Thymus (tissue), 11 donors: ENCODE results near the gene TFG. TPM values are rescaled to one million over a fixed set of nuclear protein-coding genes. Genes with fewer than 3 reads are reported as not detected.

Source experiments
- DNase-seq, 9 donors: peaks; one replicate each; pipeline ENCODE4 v3.0.0-alpha.2; 2013; ENCODE audit warnings: low spot score in 9 of 9, low read depth in 6 of 9, missing footprints in 1 of 9
- H3K27ac ChIP-seq, 2 donors: one replicate each; pipeline ENCODE4 v1.5.1; 2013; ENCODE audit warnings: control low read depth in 1 of 2, low read depth in 1 of 2, low read length in 1 of 2, mild to moderate bottlenecking in 1 of 2, moderate library complexity in 1 of 2
- H3K27me3 ChIP-seq, 2 donors: one replicate each; pipeline ENCODE4 v1.5.1; 2013; ENCODE audit warnings: low read length in 1 of 2; ENCODE audit not compliant: control insufficient read depth in 2 of 2, insufficient read depth in 1 of 2
- H3K36me3 ChIP-seq, 2 donors: one replicate each; pipeline ENCODE4 v1.5.1; 2013; ENCODE audit warnings: low read length in 1 of 2, mild to moderate bottlenecking in 1 of 2, moderate library complexity in 1 of 2; ENCODE audit not compliant: control insufficient read depth in 2 of 2, insufficient read depth in 2 of 2
- H3K4me1 ChIP-seq, 2 donors: one replicate each; pipeline ENCODE4 v1.5.1; 2013; ENCODE audit warnings: low read length in 2 of 2; ENCODE audit not compliant: control insufficient read depth in 2 of 2, insufficient read depth in 2 of 2
- H3K4me3 ChIP-seq, 2 donors: one replicate each; pipeline ENCODE4 v1.5.1; 2013; ENCODE audit warnings: low read length in 2 of 2, control low read depth in 1 of 2, mild to moderate bottlenecking in 1 of 2
- H3K9me3 ChIP-seq, 2 donors: one replicate each; pipeline ENCODE4 v1.5.1; 2013; ENCODE audit warnings: low read length in 1 of 2, mild to moderate bottlenecking in 1 of 2; ENCODE audit not compliant: control insufficient read depth in 2 of 2, insufficient read depth in 1 of 2
- WGBS: extraction: QIAGEN DNeasy Blood & Tissue Kit; methylation state at CpG from one replicate; pipeline ENCODE4 v1.1.7; 2013; 5-methylcytosine and 5-hydroxymethylcytosine counted together
- polyA plus RNA-seq: library from polyadenylated mRNA; stranded (reverse); fragments of 200-250 nt; gene quantifications from one replicate; pipeline ENCODE4 v1.2.3, GENCODE V29; 2013
- total RNA-seq: library from RNA; stranded (reverse); fragments of 120-200 nt; gene quantifications from one replicate; pipeline ENCODE4 v1.2.4, GENCODE V29; 2013
- donor health status: healthy.

TFG gene
- total and polyA plus RNA-seq, 2 donors = 23.6 to 77.9 TPM

DNA sequence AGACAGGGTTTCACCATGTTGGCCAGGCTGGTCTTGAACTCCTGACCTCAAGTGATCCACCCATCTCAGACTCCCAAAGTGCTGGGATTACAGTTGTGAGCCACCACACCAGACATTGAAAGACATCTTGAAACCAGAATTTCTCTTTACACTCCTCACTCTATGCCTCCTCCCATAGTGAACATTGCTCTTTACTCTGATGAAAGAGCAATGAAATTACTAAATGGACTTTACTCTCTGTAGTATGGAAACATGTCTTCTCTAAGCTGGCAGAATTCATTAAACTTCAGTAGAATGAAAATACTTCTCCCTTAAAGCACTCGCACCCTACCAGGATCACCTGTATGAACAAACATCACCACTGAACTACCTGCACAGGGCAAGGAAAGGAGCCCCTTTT lies 27.8 kb upstream of the TFG start:
- DNase-seq = no peak
- H3K4me3 ChIP-seq = no peak overlapping the region
- WGBS = 96% methylated on average over 1 of the region's 1 CpG
- H3K9me3 ChIP-seq = peaks cover 0 to 4% of the 10 kb centered on the region in 2 donors
- H3K27me3 ChIP-seq = no peaks in the 10 kb centered on the region
- H3K27ac ChIP-seq = no peak overlapping the region
- H3K4me1 ChIP-seq = no peaks in the 10 kb centered on the region
- H3K36me3 ChIP-seq = no peaks in the 10 kb centered on the region

- DNase-seq = no peak
Measured at GRCh38 chr3:100682056-100682853, 27.0 kb upstream of the TFG start.

GRCh38 chr3:100682854-100683760 lies 26.2 kb upstream of the TFG start:
- H3K27ac ChIP-seq = no peak overlapping the region

More at GRCh38 chr3:100682056-100682853, 27.0 kb upstream of the TFG start:
- H3K36me3 ChIP-seq = no peaks in the 10 kb centered on the region
- no peak overlapping the region for H3K4me3 ChIP-seq
- no peaks in the 10 kb centered on the region for H3K27me3 ChIP-seq
- 89% methylated on average over 41 of the region's 41 CpGs for WGBS
- H3K4me1 ChIP-seq = no peaks in the 10 kb centered on the region
- peaks cover 0 to 4% of the 10 kb centered on the region in 2 donors for H3K9me3 ChIP-seq
- H3K27ac ChIP-seq = no peak overlapping the region

GRCh38 chr3:100693225-100693624 lies 16.1 kb upstream of the TFG start:
- H3K36me3 ChIP-seq = no peaks in the 10 kb centered on the region

More at GRCh38 chr3:100682854-100683760, 26.2 kb upstream of the TFG start:
- DNase-seq = no peak
- 92% methylated on average over 18 of the region's 18 CpGs for WGBS
- Histone ChIP-seq H3K4me3 (no peak overlapping the region), H3K4me1 (no peaks in the 10 kb centered on the region), H3K36me3 (no peaks in the 10 kb centered on the region), H3K9me3 (peaks cover 0 to 4% of the 10 kb centered on the region in 2 donors), H3K27me3 (no peaks in the 10 kb centered on the region)

GRCh38 chr3:100695696-100696095 lies 13.6 kb upstream of the TFG start:
- H3K4me1 ChIP-seq = no peaks in the 10 kb centered on the region
- no peak overlapping the region for H3K4me3 ChIP-seq
- DNase-seq = no peak
- H3K27me3 ChIP-seq = no peaks in the 10 kb centered on the region
- H3K9me3 ChIP-seq = peaks cover 0 to 3% of the 10 kb centered on the region in 2 donors
- H3K27ac ChIP-seq = no peak overlapping the region
- no peaks in the 10 kb centered on the region for H3K36me3 ChIP-seq
- WGBS = 94% methylated on average over 2 of the region's 2 CpGs

More at GRCh38 chr3:100693225-100693624, 16.1 kb upstream of the TFG start:
- no peak for DNase-seq
- Histone ChIP-seq H3K27me3 (no peaks in the 10 kb centered on the region), H3K4me3 (no peak overlapping the region), H3K9me3 (peaks cover 0 to 3% of the 10 kb centered on the region in 2 donors), H3K4me1 (no peaks in the 10 kb centered on the region), H3K27ac (no peak overlapping the region)

DNA sequence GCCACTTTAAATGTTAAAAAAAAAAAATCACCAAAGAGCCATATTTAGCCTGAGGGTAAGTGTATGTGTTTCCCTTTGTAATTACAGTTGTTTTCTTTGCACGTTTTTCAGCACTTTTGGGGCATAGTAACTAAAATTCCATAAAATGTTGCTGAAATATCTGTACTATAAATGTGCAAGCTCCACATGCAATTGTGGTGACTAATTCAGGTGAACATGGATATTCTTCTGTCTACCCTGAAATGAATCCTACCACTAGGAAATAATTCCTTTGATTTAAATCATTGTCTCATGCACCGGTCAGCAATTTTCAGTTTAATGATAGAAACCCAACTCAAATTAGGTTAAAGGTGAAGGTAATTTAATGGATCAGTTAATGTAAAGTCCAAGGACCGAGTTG lies 13.1 kb upstream of the TFG start:
- Histone ChIP-seq H3K36me3 (no peaks in the 10 kb centered on the region), H3K27me3 (no peaks in the 10 kb centered on the region), H3K4me1 (no peaks in the 10 kb centered on the region), H3K27ac (no peak overlapping the region), H3K9me3 (peaks cover 0 to under 1% of the 10 kb centered on the region in 2 donors), H3K4me3 (no peak overlapping the region)
- no peak for DNase-seq
- 93% methylated on average over 3 of the region's 3 CpGs for WGBS

DNA sequence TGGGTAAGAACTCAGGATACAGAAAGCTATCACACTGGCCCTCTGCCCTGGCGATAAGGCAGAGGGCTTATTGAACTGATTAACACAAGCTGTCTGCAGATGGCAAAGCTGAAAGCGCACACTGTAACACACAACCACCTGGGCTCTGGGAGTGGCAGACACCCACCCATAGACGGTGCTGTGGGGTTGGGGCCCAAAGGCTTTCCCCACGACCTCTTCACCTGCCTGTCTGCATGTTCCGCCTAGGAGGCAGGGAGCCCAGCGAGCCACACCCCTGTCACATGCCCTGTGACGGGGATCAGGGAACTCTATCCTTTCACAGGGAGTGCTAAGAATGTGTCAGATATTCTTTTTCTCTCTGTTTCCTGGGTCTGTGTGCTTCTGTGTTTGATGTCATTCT lies 12.1 kb upstream of the TFG start:
- WGBS = 93% methylated on average over 7 of the region's 7 CpGs
- H3K27me3 ChIP-seq = no peaks in the 10 kb centered on the region
- DNase-seq = no peak

DNA sequence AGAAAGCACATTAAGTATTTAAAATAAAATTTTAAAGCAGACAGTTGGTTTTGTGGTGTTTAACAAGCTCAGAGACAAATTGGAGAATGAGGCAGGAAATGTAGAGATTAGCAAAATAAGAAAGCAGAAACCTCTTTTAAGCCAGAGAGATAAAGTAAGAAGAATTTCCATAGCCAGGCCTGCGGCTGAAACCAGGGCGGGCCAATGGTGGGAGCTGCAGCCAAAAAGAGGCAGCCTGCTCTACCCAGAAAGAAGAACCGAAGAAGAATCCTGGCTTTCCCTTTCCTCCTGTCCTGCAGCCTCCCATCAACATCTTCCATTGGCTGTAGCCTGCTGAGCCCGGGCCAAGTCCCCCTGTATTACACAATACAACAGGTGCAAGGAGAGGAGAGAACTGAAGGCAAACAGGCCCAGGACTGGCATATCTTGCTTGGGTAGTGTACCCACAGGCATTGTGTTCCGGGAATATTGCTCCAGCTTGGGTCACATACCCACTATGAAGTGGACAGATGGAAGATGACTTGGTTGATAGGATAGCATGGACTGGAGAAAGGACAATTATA lies 11.5 kb upstream of the TFG start:
- DNase-seq = no peak
- Histone ChIP-seq H3K27me3 (no peaks in the 10 kb centered on the region), H3K9me3 (no peaks in the 10 kb centered on the region), H3K36me3 (no peaks in the 10 kb centered on the region), H3K4me1 (no peaks in the 10 kb centered on the region), H3K27ac (no peak overlapping the region), H3K4me3 (no peak overlapping the region)
- 95% methylated on average over 5 of the region's 5 CpGs for WGBS

More for the DNA sequence above, 12.1 kb upstream of the TFG start:
- Histone ChIP-seq H3K27ac (no peak overlapping the region), H3K9me3 (no peaks in the 10 kb centered on the region), H3K4me1 (no peaks in the 10 kb centered on the region), H3K36me3 (no peaks in the 10 kb centered on the region), H3K4me3 (no peak overlapping the region)

DNA sequence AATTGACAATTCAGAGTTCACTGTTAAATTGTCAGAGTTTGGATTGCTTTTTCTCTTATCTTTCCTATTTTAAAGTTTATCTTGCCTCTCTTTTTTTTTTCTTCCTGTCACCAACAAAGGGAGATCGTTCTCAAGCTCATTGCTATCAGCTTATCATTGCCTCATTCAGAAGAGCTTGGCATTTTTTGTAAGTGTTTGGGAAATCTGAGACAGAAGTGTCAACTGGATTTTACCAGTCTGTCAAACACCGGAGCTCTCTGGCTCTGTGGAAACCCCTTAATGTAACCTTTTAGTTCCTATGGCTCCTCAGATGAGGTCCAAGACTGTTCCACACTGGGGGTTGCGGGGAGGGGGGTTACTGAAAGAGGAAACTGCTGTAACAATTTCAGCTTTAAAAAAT lies 10.6 kb upstream of the TFG start:
- H3K4me1 ChIP-seq = no peaks in the 10 kb centered on the region
- WGBS = 79% methylated on average over 3 of the region's 3 CpGs
- no peak for DNase-seq
- H3K9me3 ChIP-seq = no peaks in the 10 kb centered on the region
- H3K4me3 ChIP-seq = no peak overlapping the region
- no peak overlapping the region for H3K27ac ChIP-seq
- no peaks in the 10 kb centered on the region for H3K36me3 ChIP-seq
- no peaks in the 10 kb centered on the region for H3K27me3 ChIP-seq
